Cardiac muscle cell (in vitro differentiated cells and primary cell): ENCODE measurements around the gene CLEC14A. TPM values are rescaled to one million over a fixed set of nuclear protein-coding genes. Genes with fewer than 3 reads are reported as not detected.

Experiments
- DNase-seq, 2 donors: peaks; one replicate each; pipeline versions ENCODE4 v3.0.0 to v3.0.0-alpha.2; 2010 to 2017; ENCODE audit warnings: low read depth in 1 of 2, low spot score in 1 of 2
- H3K27ac ChIP-seq: fragments of 200-600 bp; sonication (generic); 2 replicates; pipeline ENCODE4 v1.5.1; 2016
- H3K27me3 ChIP-seq: fragments of 200-600 bp; sonication (generic); 2 replicates; pipeline ENCODE4 v1.6.0; 2016; ENCODE audit warnings: control low read depth
- H3K36me3 ChIP-seq: fragments of 200-600 bp; sonication (generic); 2 replicates; pipeline ENCODE4 v1.5.1; 2016; ENCODE audit warnings: control low read depth
- H3K4me1 ChIP-seq: fragments of 200-600 bp; sonication (generic); 2 replicates; pipeline ENCODE4 v1.8.1; 2017; ENCODE audit warnings: low read depth, mild to moderate bottlenecking, mixed run types
- H3K4me3 ChIP-seq: fragments of 200-600 bp; sonication (generic); 2 replicates; pipeline ENCODE4 v1.5.1; 2016; ENCODE audit warnings: mild to moderate bottlenecking
- H3K9me3 ChIP-seq: fragments of 200-600 bp; sonication (generic); 2 replicates; pipeline ENCODE4 v1.5.1; 2017; ENCODE audit warnings: low read depth, mild to moderate bottlenecking, control low read depth
- polyA plus RNA-seq: library from polyadenylated mRNA; unstranded; fragments of >200 nt; fragmentation: Nextera tagmentation; extraction: Ambion mirVana; gene quantifications from 2 replicates; pipeline ENCODE4 v1.2.1, GENCODE V29; 2016
- total RNA-seq: library from RNA; depleted of rRNA; stranded (reverse); fragments of >200 nt; gene quantifications from 2 replicates; pipeline ENCODE4 v1.2.3, GENCODE V29; 2016
- TF ChIP-seq, protein P1 (sequence below): IDR thresholded peaks from 2 replicates; pipeline ENCODE4 v1.5.1; 2012; ENCODE audit warnings: low read depth, mild to moderate bottlenecking, low read length

CLEC14A gene
- total and polyA plus RNA-seq, 2 experiments from 2014 or later, result 0.42 TPM; not detected in 1

GRCh38 chr14:38279572-38279971 lies 23.7 kb upstream of the CLEC14A start:
- DNase-seq, result no peak
- peaks cover 19% of the 10 kb centered on the region for H3K27me3 ChIP-seq
- no peaks in the 10 kb centered on the region for H3K9me3 ChIP-seq
- no peaks in the 10 kb centered on the region for H3K4me1 ChIP-seq
- no peak overlapping the region for H3K4me3 ChIP-seq
- no peaks in the 10 kb centered on the region for H3K36me3 ChIP-seq
- TF ChIP-seq, protein P1, sequence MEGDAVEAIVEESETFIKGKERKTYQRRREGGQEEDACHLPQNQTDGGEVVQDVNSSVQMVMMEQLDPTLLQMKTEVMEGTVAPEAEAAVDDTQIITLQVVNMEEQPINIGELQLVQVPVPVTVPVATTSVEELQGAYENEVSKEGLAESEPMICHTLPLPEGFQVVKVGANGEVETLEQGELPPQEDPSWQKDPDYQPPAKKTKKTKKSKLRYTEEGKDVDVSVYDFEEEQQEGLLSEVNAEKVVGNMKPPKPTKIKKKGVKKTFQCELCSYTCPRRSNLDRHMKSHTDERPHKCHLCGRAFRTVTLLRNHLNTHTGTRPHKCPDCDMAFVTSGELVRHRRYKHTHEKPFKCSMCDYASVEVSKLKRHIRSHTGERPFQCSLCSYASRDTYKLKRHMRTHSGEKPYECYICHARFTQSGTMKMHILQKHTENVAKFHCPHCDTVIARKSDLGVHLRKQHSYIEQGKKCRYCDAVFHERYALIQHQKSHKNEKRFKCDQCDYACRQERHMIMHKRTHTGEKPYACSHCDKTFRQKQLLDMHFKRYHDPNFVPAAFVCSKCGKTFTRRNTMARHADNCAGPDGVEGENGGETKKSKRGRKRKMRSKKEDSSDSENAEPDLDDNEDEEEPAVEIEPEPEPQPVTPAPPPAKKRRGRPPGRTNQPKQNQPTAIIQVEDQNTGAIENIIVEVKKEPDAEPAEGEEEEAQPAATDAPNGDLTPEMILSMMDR, result no peak
- H3K27ac ChIP-seq, result no peak overlapping the region

- no peak for DNase-seq
- Histone ChIP-seq H3K4me1 (no peaks in the 10 kb centered on the region), H3K27me3 (peaks cover 20% of the 10 kb centered on the region), H3K36me3 (no peaks in the 10 kb centered on the region), H3K4me3 (no peak overlapping the region), H3K9me3 (no peaks in the 10 kb centered on the region), H3K27ac (no peak overlapping the region)
- TF ChIP-seq, protein P1, result no peak
Observed at GRCh38 chr14:38278035-38278434, 22.1 kb upstream of the CLEC14A start.

GRCh38 chr14:38262844-38263243 lies 7.0 kb upstream of the CLEC14A start:
- no peak for DNase-seq
- H3K9me3 ChIP-seq, result no peaks in the 10 kb centered on the region
- no peak overlapping the region for H3K27ac ChIP-seq
- H3K4me3 ChIP-seq, result no peak overlapping the region
- no peaks in the 10 kb centered on the region for H3K36me3 ChIP-seq
- peaks cover 7% of the 10 kb centered on the region for H3K27me3 ChIP-seq
- TF ChIP-seq, protein P1, result no peak
- no peaks in the 10 kb centered on the region for H3K4me1 ChIP-seq

DNA sequence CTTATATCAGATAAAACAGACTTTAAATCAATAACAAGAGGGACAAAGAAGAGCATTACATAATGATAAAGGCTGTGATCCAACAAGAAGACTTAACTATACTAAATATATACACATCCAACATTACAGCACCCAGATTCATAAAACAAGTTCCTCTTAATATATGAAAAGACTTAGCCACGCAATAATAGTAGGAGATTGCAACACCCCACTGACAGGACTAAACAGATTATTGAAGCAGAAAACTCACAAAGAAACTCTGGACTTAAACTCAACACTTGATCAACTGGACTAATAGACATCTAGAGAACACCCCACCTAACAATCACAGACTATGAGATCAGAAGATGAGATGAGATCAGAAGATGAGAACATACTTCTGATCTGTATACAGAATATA lies 5.7 kb upstream of the CLEC14A start:
- TF ChIP-seq, protein P1, result no peak
- H3K4me1 ChIP-seq, result no peaks in the 10 kb centered on the region
- no peak for DNase-seq
- H3K27ac ChIP-seq, result no peak overlapping the region
- H3K36me3 ChIP-seq, result no peaks in the 10 kb centered on the region
- H3K9me3 ChIP-seq, result no peaks in the 10 kb centered on the region
- H3K27me3 ChIP-seq, result peaks cover 20% of the 10 kb centered on the region
- H3K4me3 ChIP-seq, result no peak overlapping the region

GRCh38 chr14:38257507-38257906 lies 1.6 kb upstream of the CLEC14A start:
- Histone ChIP-seq H3K36me3 (no peaks in the 10 kb centered on the region), H3K9me3 (no peaks in the 10 kb centered on the region), H3K27ac (no peak overlapping the region), H3K27me3 (peaks cover 61% of the 10 kb centered on the region), H3K4me3 (no peak overlapping the region), H3K4me1 (no peaks in the 10 kb centered on the region)
- TF ChIP-seq, protein P1, result no peak
- DNase-seq, result peak in 1 of 2 donors; percentile 31

- Histone ChIP-seq H3K4me3 (no peak overlapping the region), H3K36me3 (no peaks in the 10 kb centered on the region), H3K27ac (no peak overlapping the region), H3K27me3 (peaks cover 64% of the 10 kb centered on the region), H3K9me3 (no peaks in the 10 kb centered on the region), H3K4me1 (no peaks in the 10 kb centered on the region)
- no peak for DNase-seq
- TF ChIP-seq, protein P1, result peak; percentile 58
Observed at GRCh38 chr14:38256533-38256840, 594 bp upstream of the CLEC14A start.
